Islet of Langerhans (tissue), 1 donor: ENCODE data around the gene DYNLT1.
"Not testable (repeated sequence)": the region's sequence is repeated elsewhere in the genome, so short reads cannot be mapped to it uniquely, and the experiment has no call there.

Experiments
- FAIRE-seq: peaks from one replicate; lab custom pipeline; 2011; peaks lifted over from hg19 to GRCh38; lab: Jason Lieb, UNC

Gene DYNLT1

DNA sequence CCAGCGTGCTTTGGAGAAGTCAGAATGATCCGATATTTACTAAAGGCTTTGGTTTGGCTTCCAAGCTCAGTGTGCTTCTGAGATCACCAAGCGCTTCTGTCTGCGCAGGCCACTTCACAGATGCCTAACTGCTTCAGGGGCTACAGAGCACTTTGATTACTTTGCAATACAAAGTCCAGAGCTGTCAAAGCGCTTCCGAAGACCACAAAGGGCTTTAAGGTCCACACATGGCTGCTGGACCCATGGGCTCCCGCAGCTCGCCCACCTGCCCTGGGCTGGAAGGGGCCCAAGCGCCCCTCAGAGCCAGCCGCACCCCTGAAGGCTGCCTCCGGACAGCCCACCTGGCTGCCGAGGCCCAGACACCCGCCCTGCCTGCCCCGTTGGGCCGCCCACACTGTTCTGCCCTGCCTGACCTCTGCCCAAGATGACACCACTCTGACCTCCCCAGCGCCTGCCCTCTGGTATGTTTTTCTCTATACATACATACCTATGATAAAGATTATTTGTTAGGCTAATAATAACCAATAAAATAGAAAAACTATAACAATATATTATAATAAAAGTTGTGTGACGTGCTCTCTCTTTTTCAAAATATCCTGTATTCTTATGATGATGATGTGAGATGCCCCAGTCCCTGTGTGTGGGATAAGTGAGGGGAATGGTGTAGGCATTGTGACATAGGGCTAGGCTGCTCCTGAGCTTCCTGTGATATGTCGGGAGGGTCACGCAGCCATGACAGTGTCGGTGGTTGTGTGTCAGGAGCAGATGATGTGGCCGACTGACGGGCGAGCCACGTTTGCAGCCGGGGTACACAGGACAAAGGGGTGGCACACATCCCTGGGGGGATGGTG, 22.6 kb downstream of the DYNLT1 start:
- FAIRE-seq, result no peak

DNA sequence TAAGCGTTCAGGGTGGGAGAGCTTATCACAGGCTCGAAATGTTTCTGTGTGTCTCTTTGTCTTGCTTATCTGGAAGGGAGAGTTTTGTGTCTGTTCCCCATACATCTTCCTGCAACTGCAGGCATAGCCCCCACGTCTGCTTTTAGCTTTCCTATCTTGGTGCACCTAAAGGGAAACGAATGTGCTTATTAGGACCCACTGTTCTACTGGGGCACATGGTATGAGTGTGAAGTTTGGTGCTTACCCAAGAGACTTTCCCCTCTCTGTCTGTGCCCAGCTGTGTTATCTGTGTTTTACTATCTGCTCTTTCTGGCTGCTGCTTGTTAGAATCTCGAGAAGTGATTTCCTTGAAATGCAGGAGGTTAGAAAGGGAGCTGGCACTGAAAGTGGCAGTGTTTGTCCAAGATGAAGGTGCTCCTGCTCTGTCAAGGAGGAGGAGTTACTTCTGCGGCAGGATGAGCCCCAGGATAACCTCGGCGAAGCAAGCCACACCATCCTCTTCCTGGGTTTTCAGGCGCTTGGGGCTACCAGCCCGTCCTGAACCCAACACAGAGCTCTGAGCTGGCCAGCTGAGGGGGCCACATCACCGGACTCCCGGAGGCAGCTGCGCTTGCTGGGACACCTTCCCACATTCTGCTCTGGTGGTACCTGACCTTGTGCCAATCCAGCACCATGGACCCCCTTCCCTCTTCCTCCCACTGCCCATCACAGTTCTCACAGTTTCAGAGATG, 23.4 kb downstream of the DYNLT1 start:
- FAIRE-seq, result no peak

GRCh38 chr6:158619922-158620801, 24.4 kb downstream of the DYNLT1 start:
- no peak for FAIRE-seq

GRCh38 chr6:158618289-158618688, 26.3 kb downstream of the DYNLT1 start:
- not testable (repeated sequence) for FAIRE-seq

DNA sequence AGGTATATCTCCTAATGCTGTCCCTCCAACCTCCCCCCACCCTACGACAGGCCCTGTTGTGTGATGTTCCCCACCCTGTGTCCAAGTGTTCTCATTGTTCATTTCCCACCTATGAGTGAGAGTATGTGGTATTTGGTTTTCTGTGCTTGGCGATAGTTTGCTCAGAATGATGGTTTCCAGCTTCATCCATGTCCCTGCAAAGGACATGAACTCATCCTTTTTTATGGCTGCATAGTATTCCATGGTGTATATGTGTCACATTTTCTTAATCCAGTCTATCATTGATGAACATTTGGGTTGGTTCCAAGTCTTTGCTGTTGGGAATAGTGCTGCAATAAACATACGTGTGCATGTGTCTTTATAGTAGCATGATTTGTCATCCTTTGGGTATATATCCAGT, 29.9 kb downstream of the DYNLT1 start:
- FAIRE-seq, result not testable (repeated sequence)

DNA sequence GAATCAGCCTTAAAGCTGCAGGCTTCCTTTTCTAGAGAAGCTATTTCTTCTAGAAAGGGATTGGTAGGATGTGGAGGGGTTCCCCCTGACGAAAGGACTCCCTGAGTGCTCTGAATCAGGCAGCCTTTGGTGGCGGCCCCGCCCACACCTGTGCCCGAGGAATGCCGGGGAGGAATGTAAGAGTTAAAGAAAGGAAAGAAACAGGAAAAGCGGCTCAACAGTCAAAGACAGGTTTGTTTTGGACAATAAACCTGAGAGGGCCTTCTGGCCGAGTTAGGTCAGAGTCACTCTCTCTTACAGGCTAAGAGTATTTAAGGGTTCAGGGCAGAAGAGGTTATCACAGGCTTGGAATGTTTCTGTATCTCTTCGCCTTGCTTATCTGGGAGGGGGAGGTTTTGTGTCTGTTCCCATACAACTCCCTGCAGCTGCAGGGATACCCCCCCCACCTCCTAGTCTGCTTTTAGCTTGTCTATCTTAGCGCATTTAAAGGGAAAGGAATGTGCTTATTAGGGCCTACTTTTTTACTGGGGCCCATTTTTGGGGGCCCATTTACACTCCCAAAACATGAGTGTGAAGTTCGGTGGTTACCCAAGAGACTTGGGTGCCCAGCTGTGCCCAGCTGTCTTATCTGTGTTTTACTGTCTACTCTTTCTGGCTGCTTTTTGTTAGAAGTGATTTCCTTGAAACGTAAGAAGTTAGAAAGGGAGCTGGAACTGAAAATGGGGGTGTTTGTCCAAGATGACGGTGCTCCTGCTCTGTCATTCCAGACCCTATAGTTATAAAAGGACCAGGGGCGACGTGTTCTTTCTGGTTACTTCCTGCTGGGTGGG, 32.8 kb downstream of the DYNLT1 start:
- FAIRE-seq, result no peak

- no peak for FAIRE-seq
Observed at GRCh38 chr6:158611039-158611438, 33.5 kb downstream of the DYNLT1 start.

DNA sequence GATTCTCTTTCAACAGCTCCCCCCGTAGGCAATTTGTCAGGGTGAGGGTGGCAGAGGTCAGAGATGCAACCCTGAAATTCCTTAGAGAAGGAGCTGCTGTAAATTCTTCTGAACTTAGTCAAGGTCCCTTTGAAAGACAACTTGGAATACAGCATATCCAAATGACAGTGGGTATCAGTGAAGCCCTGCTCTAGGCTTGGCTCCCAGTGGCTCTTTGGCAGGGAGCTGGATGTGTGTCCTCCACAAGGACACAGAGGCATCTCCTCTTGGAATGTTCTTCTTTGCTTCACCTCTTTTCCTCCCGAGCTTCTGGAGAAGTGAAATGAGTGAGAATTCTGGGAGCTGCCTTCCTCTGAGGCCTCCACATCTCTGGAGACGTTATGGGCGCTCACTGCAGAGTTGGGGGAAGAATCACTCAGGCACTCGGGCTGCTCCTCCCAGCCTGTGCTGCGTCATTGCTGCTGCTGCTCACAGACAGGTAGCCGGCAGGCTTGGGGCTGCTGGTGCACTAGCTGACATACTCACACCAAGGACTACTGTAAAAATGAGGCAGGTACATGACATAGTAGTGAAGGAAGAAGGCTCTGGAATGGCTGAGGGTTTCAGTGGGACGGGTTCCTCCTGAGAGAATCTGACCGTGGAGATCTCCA, 34.1 kb downstream of the DYNLT1 start:
- no peak for FAIRE-seq

- no peak for FAIRE-seq
Observed at GRCh38 chr6:158609455-158610155, 34.9 kb downstream of the DYNLT1 start.

DNA sequence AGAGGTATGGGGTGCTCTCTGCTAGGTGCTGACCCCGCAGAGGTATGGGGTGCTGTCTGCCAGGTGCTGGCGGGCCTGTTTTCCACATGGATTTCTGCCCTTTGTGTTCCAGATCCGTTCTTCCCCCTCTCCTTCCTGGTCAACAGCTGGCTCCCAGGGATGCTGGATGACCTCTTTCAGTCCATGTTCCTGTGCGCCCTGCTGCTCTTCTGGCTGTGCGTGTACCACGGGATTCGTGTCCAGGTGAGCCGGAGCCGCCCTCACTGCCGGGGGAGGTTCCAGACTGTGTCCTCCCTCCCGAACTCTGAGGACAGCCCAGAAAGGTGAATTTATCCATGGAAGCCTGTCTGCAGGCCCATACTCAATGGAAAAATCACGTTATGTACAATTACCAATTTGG, 36.3 kb downstream of the DYNLT1 start:
- no peak for FAIRE-seq

DNA sequence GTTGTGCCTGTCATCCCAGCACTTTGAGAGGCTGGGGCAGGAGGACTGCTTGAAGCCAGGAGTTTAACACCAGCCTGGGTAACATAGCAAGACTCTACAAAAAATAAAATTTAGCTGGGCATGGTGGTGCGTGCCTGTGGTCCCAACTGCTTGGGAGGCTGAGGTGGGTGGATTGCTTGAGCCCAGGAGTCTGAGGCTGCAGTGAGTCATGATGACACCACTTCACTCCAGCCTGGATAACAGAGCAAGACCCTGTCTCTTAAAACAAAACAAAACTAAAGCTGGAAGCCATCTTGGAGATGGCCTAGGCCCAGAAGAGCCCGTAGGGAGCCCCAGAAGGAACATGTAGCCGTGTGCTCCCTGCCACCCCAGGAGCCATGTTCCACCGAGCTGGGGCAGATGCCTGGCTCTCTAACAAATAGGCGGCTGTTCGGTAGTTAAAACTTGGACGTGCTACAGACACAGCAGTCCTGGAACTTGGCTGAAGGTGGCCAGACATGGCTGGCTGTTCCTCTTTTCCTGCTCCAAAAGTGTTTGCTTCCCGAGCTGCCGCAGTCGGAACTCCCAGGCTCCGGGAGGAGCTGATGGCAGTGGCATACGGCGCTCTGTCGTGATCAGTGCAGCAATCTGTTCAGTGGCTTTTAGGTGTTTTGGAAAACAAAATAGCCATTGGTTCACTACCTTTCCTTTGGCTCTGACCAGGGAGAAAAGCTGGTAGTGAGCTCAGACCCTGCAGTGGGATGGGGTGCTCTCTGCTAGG, 37.0 kb downstream of the DYNLT1 start:
- no peak for FAIRE-seq

GRCh38 chr6:158606935-158607334, 37.6 kb downstream of the DYNLT1 start:
- FAIRE-seq, result no peak

GRCh38 chr6:158606011-158606410, 38.5 kb downstream of the DYNLT1 start:
- FAIRE-seq, result not testable (repeated sequence)

DNA sequence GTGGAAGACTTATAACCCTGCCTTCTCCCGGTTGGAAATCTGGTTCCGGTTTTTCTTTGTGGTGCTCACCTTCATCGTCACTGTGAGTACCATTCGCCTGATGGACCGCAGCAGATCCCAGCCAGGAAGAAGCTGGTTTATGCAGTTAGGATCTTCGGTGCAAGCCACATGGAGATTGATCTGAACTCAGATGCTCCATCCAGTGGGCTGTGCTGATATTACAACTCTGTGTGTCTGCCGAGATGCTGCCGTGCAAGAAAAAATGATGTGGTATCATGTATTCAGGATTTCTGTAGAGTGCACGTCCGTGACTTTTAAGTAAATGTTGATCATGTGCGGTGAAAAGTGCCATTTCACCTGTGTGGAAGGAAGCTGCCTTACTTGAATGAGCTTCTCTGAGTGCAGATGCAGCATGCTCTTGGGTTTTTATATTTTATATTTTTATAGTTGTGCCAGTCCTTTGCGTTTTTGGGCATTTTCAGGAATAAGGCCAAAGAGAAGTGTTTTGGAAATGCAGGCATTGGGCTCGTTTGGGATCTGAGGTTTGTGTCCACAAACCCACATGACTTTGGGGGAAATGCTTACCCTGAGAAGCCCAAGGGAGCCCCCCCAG, 39.2 kb downstream of the DYNLT1 start:
- FAIRE-seq, result peak; percentile 91

DNA sequence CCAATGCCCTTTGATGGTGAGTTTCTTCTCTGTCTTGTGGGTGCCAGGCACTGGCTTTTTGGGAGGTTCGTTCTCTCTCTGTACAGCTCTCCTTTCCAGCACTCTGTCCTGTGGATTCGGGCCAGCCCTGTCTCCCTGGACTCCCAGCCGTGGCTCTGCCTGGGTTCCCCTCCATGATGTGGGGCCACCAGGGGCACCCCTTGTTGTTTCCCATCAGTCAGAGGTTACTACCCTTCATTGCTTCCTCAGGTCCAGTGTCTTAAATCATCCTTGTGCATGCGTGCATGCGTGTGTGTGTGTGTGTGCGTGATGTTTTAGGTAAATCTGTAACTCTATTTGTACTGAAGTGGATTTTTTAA, 40.5 kb downstream of the DYNLT1 start:
- no peak for FAIRE-seq

DNA sequence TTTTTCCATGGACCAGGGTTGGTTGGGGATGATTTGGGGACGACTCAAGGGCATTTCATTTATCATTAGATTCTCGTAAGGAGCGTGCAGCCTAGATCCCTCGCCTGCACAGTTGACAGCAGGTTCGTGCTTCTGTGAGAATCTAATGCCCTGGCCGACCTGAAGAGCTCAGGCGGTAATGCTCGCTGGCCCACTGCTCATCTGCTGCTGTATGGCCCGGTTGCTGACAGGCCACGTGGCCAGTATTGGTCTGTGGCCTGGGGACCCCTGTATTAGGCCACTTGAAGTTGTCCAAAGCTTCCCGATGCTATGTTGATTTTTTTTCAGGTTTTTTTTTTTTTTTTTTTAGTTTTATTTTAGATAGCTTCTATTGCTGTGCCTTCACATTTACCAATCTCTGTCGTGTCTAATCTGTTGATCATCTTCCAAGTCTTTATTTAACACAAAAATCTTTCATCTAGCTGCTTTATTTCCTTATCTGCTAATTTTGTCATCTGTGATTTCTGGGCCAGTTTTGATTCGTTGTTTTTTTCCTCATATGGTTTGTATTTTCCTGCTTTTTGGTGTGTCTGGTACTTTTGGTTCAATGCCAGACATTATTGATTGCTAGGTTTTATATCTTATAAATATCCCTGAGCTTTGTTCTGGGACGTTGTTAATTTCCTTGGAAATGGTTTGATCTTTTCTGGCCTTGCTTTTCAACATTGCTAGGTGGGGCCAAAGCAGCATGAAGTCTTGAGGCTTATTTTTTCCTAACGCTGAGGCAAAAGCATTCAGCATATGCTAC, 41.1 kb downstream of the DYNLT1 start:
- peak; percentile 27 for FAIRE-seq

- no peak for FAIRE-seq
Observed at GRCh38 chr6:158599635-158600034, 44.9 kb downstream of the DYNLT1 start.

- FAIRE-seq, result no peak
Observed at GRCh38 chr6:158597565-158597964, 47.0 kb downstream of the DYNLT1 start.

GRCh38 chr6:158596861-158597260, 47.7 kb downstream of the DYNLT1 start:
- FAIRE-seq, result no peak
